Measurements from ENCODE around the gene WDR48.
A peak's percentile ranks its signal among the peaks of the same experiment; 100 is the strongest.

WDR48 gene

GRCh38 chr3:39103791-39104552 lies 52.2 kb downstream of the WDR48 start:
- no peak for DNase-seq

GRCh38 chr3:39104961-39105686 lies 53.3 kb downstream of the WDR48 start:
- peak; percentile 10 for DNase-seq

GRCh38 chr3:39105687-39106063 lies 53.9 kb downstream of the WDR48 start:
- no peak for DNase-seq

- DNase-seq, result no peak
Measured at GRCh38 chr3:39106281-39106811, 54.5 kb downstream of the WDR48 start.

- peak; percentile 4 for DNase-seq
Measured at GRCh38 chr3:39106851-39107387, 55.1 kb downstream of the WDR48 start.

- peak; percentile 63 for DNase-seq
Measured at GRCh38 chr3:39107388-39108199, 55.8 kb downstream of the WDR48 start, which contains the start of the genes GORASP1 and TTC21A. Gene GORASP1, minus strand, starts transcription at chr3:39107627. Its CDS starts 86 bp downstream, at chr3:39107541. Gene TTC21A, plus strand, starts transcription at chr3:39107680. Its CDS starts 158 bp downstream, at chr3:39107838.

- no peak for DNase-seq
Measured at GRCh38 chr3:39108200-39108710, 56.4 kb downstream of the WDR48 start.

GRCh38 chr3:39109086-39109485 lies 57.3 kb downstream of the WDR48 start:
- no peak for DNase-seq

- DNase-seq, result no peak
Measured at GRCh38 chr3:39110041-39110639, 58.3 kb downstream of the WDR48 start.

- DNase-seq, result no peak
Measured at GRCh38 chr3:39112113-39112512, 60.3 kb downstream of the WDR48 start.

GRCh38 chr3:39112535-39112934 lies 60.7 kb downstream of the WDR48 start:
- no peak for DNase-seq

- DNase-seq, result no peak
Measured at GRCh38 chr3:39113291-39113690, 61.5 kb downstream of the WDR48 start.

- no peak for DNase-seq
Measured at GRCh38 chr3:39114456-39114855, 62.6 kb downstream of the WDR48 start.

- DNase-seq, result no peak
Measured at GRCh38 chr3:39115870-39116269, 64.1 kb downstream of the WDR48 start.

GRCh38 chr3:39118079-39118478 lies 66.3 kb downstream of the WDR48 start:
- no peak for DNase-seq

GRCh38 chr3:39118931-39119660 lies 67.3 kb downstream of the WDR48 start:
- DNase-seq, result no peak

GRCh38 chr3:39121621-39122020 lies 69.8 kb downstream of the WDR48 start:
- no peak for DNase-seq

- DNase-seq, result no peak
Measured at GRCh38 chr3:39122813-39123212, 71.0 kb downstream of the WDR48 start.

- DNase-seq, result no peak
Measured at GRCh38 chr3:39124876-39125840, 73.3 kb downstream of the WDR48 start.

GRCh38 chr3:39125841-39126500 lies 74.2 kb downstream of the WDR48 start:
- no peak for DNase-seq
